Keratinocyte (primary cell): ENCODE measurements around the gene STARD10.

Experiments used
- EZH2 ChIP-seq: IDR thresholded peaks from one replicate; pipeline ENCODE4 v1.6.1; 2012; ENCODE audit warnings: inconsistent platforms, mild to moderate bottlenecking, low read length, moderate library complexity
- TF ChIP-seq, protein P1 (sequence below), 3 experiments: IDR thresholded peaks in 1 of 3; conservative IDR thresholded peaks in 1 of 3; optimal IDR thresholded peaks in 1 of 3; 2 replicates in 2 of 3; 3 replicates in 1 of 3; pipeline versions ENCODE3 to v1.5.1; 2011; ENCODE audit warnings: low read length in 3 of 3, mild to moderate bottlenecking in 3 of 3, moderate library complexity in 2 of 3, control low read depth in 1 of 3, inconsistent platforms in 1 of 3; ENCODE audit not compliant: insufficient read depth in 2 of 3; ENCODE audit errors: extremely low read depth in 1 of 3

DNA sequence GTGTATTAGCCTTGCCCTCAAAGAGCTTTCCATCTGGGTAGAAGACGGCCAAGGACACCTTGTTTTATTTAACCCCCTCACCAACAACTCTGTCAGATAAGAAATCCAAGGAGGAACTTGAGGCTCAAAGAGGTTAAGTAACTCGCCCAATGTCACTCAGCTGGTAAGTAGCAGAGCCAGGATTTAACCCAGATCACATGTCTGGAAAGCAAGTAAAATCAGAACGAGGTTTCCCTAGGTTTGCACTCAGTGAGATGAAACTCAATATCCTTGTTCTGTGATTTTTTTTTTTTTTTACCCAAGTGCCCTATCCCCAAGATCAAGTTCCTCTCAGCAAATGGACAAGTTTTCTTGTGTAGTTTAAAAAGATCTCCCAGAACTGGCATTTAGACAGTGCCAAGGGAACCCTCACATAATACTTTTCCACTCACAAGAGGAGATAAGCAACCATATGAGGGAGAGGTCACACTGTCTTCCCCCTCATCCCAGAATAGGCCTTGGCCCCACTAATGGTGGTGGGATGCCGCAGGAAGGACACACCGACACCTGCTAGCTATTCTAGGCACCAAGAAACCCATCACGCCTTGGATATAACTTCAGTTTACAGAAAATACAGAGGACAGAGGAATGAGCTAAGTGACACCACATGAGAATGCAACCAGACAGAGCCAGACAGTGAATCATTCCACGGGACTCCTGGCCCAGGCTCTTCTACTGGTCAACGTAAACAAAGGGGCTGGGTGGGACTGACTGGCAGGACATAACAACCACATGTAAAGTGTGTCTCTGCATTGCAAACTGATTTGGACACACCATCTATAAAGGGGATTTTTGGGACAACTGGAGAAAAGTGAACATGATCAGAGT is 33.1 kb downstream of the STARD10 start:
- TF ChIP-seq, protein P1, sequence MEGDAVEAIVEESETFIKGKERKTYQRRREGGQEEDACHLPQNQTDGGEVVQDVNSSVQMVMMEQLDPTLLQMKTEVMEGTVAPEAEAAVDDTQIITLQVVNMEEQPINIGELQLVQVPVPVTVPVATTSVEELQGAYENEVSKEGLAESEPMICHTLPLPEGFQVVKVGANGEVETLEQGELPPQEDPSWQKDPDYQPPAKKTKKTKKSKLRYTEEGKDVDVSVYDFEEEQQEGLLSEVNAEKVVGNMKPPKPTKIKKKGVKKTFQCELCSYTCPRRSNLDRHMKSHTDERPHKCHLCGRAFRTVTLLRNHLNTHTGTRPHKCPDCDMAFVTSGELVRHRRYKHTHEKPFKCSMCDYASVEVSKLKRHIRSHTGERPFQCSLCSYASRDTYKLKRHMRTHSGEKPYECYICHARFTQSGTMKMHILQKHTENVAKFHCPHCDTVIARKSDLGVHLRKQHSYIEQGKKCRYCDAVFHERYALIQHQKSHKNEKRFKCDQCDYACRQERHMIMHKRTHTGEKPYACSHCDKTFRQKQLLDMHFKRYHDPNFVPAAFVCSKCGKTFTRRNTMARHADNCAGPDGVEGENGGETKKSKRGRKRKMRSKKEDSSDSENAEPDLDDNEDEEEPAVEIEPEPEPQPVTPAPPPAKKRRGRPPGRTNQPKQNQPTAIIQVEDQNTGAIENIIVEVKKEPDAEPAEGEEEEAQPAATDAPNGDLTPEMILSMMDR (optimal IDR thresholded peaks at IDR 0.05 in 1 of 3, IDR thresholded peaks at IDR 0.05 in 1 of 3, conservative IDR thresholded peaks at IDR 0.05 in 1 of 3; ENCODE audit: extremely low read depth in 1 of 3, insufficient read depth in 2 of 3, low read length in 3 of 3): no peak
- no peak for TF ChIP-seq EZH2
